Stimulated activated CD4-positive, alpha-beta T cell treated with anti-CD3 and anti-CD28 coated beads, Interleukin-4, amount 100 ng/mL, for 1 hour (primary cell): ENCODE results near the gene LRP6.
"Not testable (repeated sequence)": the region's sequence is repeated elsewhere in the genome, so short reads cannot be mapped to it uniquely, and the experiment has no call there.

Experiments used
- DNase-seq: peaks from one replicate; pipeline ENCODE4 v3.0.0-alpha.2; 2020

LRP6 gene

GRCh38 chr12:12266873-12267741 lies at the start of gene LRP6:
TSS of gene LRP6 (minus strand) at chr12:12267044. CDS start at chr12:12266735, 309 bp downstream.
- peak; percentile 83 for DNase-seq

DNA sequence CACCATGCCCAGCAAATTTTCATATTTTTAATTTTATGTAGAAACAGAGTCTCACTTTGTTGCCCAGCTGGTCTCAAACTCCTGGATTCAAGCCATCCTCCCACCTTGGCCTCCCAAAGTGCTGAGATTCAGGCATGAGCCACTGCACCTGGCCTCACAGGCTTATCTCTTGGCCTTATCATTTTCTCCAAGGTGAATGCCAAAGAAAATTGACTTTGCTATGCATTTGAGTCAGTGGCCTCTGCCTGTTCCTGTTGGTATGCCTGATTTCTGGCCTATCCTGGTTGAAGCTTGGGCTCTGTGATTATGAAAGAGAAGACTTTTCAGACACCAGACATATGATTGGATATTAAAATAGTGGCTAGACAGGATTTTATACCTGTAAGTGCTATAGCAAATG lies 49.0 kb upstream of the LRP6 start:
- no peak for DNase-seq

GRCh38 chr12:12310695-12311094 lies 43.9 kb upstream of the LRP6 start:
- DNase-seq, result not testable (repeated sequence)

DNA sequence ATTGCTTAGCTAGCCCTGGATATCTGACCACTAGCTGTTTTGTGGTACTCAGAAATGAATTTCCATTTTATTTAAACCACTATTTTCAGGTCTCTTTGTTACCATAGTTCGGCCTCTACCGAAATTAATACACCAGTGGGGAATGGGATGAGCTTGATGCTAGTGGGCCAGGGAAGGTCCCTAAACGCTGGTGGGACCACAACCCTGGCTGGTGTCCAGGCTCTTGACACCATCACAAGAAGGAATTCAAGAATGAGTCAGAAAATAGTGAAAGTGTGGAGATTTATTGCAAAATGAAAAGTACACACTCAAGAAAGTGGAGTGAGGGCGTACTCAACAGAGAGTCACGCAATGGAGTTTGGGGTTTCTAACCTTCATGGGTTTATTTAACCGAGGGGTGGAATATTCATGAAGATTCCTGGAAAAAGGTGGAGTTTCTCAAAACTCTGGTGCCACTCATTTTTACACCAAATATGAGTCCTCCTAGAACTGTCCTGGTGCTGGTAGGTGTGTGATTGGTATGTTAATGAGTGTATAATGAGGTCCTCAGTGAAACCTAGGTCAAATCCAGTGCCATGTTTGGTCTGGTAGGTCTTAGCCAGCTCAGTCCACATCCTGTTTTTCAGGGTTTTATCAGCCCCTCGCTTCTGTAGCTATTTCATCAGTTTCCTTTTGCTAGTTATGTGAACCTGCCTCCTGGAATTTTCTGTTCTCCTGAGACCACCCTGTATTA lies 38.9 kb upstream of the LRP6 start:
- no peak for DNase-seq

- no peak for DNase-seq
These were observed 36.1 kb upstream of the LRP6 start for GRCh38 chr12:12302976-12303375.

GRCh38 chr12:12301122-12301521 lies 34.3 kb upstream of the LRP6 start:
- no peak for DNase-seq

- no peak for DNase-seq
These were observed 30.5 kb upstream of the LRP6 start for GRCh38 chr12:12297201-12297830.

GRCh38 chr12:12294215-12295005 lies 27.6 kb upstream of the LRP6 start:
- DNase-seq, result no peak

DNA sequence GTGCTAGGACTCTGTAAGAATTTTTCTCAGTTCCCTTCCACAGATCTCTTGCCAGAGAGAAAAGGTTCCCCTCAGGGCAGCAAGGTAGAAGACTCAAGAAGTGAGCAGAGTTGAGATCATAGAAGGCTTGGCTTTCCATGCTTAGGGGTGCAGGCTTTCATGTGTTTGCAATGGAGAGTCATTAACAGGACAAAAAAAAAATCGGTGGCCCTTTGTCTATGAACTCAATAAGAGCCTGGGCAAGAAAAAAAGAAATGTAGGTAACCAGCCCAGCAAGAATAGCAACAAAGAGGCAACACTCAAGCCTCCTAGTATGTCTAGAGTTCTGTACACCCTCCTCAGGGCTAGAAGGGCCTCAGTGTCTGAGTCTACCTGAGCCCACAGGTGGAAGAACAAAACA lies 23.4 kb upstream of the LRP6 start:
- DNase-seq, result no peak

DNA sequence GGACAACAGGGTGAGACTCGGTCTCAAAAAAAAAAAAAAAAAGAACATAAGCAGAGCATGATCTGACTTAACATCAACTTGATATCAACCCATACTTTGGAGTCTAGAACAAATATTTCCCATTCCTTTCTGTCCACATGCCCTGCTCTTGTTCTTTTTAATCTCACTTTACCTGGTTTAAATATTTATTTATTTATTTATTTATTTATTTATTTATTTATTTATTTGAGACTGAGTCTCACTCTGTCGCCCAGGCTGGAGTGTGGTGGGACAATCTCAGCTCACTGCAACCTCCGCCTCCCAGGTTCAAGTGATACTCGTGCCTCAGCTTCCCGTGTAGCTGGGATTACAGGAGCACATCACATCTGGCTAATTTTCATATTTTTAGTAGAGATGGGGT lies 19.6 kb upstream of the LRP6 start:
- DNase-seq, result no peak

- DNase-seq, result no peak
These were observed 16.0 kb upstream of the LRP6 start for GRCh38 chr12:12282761-12283425.

GRCh38 chr12:12282202-12282601 lies 15.4 kb upstream of the LRP6 start:
- DNase-seq, result no peak

- no peak for DNase-seq
These were observed 14.3 kb upstream of the LRP6 start for GRCh38 chr12:12281134-12281533.

DNA sequence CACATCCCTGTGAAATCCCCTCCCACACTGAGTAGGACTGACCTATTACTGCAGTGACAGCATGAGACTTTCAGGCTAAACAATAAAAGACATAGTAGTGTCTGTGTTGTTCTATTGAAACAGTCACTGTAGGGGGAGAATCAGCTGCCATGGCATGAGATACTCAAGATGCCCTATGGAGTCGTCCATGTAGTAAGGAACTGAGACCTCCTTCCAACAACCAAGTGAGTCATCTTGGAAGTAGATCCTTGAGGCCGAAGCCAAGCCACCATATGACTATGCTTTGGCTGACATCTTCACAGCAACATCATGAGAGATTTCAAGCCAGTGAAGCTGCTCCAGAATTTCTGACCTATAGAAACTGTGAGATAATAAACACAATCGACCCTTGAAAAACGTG lies 12.1 kb upstream of the LRP6 start:
- DNase-seq, result no peak

DNA sequence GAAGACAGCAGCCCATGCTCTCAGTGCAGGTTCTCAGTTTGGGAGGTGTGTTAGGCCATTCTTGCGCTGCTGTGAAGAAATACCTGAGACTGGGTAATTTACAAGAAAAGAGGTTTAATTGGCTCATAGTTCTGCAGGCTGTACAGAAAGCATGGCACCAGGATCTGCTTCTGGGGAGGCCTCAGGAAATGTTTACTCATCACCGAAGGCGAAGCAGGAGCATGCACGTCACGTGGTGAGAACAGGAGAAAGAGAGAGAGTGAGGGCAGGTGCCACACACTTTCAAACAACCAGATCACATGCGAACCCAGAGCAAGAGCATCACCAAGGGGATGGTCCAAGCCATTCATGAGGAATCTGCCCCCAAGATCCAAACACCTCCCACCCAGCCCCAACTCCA lies 9.0 kb upstream of the LRP6 start:
- no peak for DNase-seq

- no peak for DNase-seq
These were observed 6.6 kb upstream of the LRP6 start for GRCh38 chr12:12273291-12273957.

DNA sequence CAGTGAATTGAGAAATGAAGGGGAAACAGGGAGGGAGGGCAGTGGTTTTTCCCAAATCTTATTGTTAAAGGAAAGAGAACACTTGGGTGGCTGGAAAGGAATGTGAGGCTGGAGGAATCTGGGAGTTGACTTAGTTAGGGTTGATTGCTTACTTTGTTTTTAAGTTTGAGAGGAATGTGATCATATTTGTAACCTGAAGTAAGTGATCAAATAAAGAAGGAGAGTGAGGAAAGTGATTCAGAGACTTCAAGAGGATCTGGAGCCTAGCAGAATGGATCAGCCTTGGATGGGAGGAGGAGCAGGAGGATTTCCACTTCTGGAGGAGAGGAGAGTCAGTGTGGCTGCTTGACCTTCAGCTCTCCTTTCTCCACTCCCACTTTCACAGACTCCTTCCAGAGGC lies 6.0 kb upstream of the LRP6 start:
- no peak for DNase-seq

- no peak for DNase-seq
These were observed 3.4 kb upstream of the LRP6 start for GRCh38 chr12:12270226-12270625.

GRCh38 chr12:12267742-12268200 lies 927 bp upstream of the LRP6 start:
- no peak for DNase-seq

DNA sequence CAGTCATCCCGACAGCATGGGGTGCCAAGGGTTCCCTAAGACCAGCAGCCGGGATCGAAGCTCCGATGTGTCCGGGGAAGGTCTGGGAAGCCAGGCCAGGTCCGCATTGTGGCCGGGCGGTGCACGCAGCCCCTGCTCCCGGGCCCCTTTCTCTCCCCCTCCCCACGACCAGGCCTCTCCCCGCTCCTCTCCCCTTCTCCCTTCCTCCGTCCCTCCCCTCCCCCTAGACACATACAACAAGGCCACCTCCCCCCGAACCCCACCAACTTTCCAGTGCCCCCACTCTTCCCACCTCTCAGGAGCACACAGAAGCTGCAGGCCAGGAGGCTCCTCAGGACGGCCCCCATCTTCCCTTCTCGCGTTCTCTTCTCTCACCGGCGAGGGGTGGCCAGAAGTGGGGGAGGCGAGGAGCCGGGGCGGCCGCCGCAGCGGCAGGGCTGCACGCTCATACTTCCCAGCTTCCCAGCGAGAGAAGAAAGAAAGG lies 413 bp downstream of the LRP6 start:
- DNase-seq, result no peak

DNA sequence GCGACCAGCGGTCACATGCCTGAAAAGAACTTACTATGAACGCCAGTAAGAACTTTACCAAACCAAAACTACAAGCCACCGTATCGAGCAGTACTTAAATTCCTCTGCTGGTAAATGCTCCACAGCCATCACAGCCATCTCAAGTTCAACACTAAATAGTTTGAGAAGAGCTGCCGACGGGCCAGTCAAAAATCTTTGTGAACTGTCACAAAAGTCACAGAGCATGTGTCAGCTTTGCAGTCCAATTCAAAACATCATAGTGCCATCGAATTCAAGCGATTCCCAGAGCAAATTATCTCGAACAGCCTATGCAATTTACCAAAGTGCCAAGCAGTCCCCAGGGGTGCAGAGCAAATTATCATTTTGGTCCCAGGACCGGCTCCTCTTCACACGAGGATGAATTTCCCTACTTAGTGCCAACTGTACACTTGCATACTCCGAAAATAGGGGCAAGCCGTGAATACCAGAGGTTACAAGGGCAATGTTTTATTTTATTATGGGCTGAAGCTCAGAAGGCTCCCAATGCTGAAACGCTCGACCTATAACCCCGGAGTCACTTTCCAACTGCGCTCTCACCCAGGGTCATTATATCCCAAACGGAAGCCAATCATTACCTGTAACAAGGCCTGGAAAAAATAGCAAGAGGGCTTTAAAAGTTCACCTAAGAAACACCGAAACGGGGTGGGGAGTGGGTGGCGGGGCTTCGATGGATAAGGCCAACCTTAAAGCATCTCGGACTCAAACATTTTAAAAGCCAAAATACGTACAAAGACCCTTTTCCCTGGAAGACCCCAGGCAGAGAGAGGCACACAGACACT lies 1.1 kb downstream of the LRP6 start:
- DNase-seq, result no peak
